DMS53 treated with DMSO at 0.1 percent for 48 hours (cell line): ENCODE results near the gene NRXN2.

Experiments used
- DNase-seq: peaks from one replicate; lab custom pipeline; 2025; ENCODE audit not compliant: unreplicated experiment; lab: John Stamatoyannopoulos, UW

The NRXN2 gene

DNA sequence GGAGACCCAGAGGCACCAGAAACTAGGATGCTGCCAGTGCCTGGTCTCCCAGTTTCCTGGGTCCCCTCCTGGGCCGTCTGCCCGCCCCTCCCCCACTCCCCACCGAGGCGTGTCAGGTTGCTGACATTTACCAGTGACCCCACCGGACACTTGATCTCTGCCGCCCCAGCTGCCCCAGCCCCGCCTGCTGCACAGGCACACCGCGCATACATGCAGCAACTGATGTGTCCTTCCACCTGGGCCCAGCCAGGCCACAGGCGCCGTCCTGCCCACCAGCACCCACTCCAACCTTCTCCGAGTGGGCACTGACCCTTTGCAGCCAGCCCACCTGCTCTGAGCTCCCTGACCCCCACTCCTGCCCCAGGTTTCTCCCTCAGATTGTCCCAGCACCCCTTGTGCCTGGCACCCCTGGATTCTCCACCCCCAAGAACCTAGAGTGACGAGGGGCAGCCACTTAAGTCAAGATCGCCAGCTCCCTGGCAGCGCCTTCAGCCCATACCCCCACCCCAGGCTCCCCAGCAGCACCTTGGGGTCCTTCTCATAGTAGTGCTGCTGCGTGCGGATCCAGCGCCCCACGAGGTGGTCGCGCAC lies 36.2 kb upstream of the NRXN2 start:
- DNase-seq, result no peak

GRCh38 chr11:64758330-64759079 lies 35.5 kb upstream of the NRXN2 start:
- no peak for DNase-seq

DNA sequence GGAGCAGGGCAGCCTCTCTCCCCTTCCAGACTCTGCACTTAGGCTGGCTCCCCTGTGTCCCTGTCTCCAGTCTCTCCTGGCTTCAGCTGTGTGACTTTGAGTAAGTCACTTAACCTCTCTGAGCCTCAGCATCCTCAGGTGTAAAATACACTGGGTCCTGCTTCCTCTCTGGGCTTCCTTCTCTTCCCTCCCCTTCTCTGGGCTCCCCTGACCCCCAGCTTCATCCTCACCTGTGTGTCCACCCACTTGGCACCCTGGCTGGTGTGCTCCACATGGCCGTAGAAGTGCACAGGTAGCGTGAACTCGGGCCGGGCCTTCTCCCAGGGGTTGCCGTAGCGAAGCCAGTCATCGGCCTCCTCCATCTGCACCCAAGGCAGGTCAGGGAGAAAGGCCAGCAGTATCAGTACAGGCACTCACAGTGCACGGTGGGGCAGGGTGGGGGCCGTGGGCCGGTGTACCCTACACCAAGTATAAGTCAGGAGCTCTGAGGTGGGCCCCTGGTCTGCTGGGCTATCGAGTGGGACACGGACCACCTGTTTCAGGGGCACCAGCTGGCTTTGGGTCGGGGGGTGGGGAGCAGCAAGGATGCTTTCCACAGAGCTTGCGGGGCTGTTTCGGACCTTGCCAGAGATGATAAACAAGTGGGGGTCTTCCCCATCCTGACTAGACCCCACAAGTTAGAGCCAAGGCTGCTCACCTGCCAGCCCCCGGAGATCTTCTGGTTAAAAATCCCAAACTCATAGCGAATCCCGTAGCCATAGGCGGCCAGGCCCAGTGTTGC lies 34.7 kb upstream of the NRXN2 start:
- no peak for DNase-seq

- no peak for DNase-seq
Observed at GRCh38 chr11:64755681-64756361, 32.8 kb upstream of the NRXN2 start.

DNA sequence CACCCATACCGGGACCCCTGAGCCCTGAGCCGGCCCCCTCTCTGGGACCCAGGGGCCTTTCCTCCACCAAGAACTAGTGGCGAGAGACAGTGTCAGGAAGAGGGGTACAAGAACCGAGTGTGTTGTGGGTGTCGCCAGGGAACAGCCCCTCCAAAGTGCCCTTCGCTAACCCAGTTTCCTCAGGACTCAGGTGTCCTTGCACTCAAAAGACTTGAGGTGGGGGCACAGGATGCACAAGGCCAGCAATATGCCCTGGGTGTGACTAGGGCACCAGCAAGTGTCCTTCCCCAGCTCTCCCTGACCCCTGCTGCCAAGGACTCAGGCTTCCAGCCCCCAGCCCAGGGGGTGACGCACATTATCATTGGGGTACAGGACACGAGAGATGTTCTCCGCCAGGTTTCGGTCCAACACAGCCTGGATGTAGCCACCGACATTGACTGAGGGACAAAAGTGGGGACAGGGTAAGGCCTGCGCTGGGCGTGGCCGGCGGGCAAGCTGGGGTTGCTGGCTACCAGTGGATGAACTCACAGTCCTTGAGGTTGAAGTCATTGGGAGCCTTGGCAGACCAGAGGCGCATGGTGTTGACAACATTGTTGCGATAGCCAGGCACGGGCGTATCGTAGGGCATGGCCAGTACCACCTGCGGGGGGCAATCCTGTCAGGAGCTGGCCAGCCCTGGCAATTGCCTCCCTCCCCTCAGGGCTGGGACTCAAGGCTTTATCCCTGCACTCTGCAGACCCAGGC lies 32.1 kb upstream of the NRXN2 start:
- no peak for DNase-seq

DNA sequence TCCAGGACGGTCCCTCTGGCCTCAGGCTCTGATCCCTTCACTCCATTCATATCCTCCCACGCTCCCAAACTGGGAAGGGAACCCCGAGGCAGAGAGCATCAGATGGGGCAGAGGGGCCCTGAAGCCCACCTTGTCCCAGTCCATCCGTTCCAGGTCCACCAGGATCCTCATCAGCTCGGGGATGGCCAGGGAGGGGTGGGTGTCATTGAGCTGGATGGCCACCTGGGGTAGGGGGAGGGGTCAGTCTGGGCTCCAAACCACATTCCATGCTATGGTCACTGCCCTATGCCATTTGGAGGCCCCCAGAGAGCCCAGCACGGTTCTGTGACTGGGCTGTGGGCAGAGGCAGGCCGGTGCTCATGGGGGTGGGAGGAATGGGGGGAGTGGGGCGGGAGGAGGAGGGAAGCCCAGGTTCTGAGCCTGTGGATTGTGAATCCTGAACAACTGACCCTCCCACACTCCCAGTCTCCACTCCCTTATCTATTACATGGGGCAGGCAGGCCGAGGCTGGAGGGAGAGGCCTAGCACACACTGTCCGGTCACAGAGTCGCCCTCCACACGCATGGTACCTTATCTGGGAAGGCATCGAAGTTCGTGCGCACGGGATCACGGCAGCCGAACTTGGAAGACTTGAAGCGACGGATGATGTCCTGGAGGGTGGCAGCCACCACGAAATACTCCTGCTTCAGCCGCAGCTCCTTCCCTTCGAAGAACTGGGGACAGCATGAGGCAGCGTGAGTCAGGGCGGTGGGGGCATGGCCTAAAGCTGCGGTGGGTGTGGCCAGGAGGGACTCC lies 31.3 kb upstream of the NRXN2 start:
- no peak for DNase-seq

- no peak for DNase-seq
Observed at GRCh38 chr11:64753380-64754123, 30.6 kb upstream of the NRXN2 start.

GRCh38 chr11:64753019-64753379 lies 30.0 kb upstream of the NRXN2 start:
- no peak for DNase-seq

- DNase-seq, result no peak
Observed at GRCh38 chr11:64752175-64752970, 29.4 kb upstream of the NRXN2 start.

GRCh38 chr11:64751580-64751979 lies 28.6 kb upstream of the NRXN2 start:
- no peak for DNase-seq

DNA sequence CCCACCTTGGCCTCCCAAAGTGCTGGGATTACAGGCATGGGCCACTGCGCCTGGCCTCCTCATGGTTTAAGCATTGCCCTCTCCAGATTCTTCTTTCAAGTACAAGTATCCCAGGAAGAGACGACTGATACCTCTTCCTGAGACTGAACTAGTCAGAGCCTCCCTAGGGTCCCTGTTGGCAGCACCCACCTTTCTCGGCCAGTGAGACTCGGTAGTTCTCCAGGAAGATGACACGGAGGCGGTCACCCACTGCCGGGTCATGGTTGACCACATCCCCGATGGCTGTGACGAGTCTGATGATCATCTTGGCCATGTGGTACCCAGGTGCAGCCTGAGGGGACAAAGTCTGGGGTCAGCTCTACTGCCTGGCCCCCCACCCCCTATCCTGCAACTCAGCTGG lies 28.1 kb upstream of the NRXN2 start:
- no peak for DNase-seq

DNA sequence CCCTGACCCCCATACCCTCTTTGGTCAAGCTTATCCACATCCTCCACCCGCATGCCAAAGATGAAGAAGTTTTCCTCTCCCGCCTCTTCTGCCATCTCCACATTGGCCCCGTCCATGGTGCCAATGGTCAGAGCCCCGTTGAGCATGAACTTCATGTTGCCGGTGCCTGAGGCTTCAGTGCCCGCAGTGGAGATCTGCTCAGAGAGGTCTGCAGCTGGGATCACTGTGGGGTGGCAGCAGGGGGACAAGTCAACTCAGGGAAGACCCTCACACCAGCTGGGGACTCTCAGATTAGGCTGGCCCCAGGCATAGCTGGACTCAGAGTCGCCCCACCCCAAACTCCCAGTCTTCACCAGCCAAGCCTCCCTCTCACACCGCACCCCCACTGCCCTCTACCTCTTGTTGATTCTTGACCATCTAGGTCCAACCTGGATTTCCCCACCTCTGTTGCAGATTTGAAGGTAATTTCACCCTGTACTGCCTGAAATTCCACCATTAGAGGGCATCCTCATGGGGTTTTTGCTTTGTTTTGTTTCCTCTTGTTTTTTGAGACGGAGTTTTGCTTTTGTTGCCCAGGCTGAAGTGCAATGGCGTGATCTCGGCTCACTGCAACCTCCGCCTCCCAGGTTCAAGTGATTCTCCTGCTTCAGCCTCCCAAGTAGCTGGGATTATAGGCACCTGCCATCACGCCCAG lies 27.5 kb upstream of the NRXN2 start:
- DNase-seq, result no peak

GRCh38 chr11:64747961-64748665 lies 25.1 kb upstream of the NRXN2 start:
- DNase-seq, result no peak

- DNase-seq, result no peak
Observed at GRCh38 chr11:64746486-64746885, 23.5 kb upstream of the NRXN2 start.

- no peak for DNase-seq
Observed at GRCh38 chr11:64745521-64746328, 22.7 kb upstream of the NRXN2 start.

DNA sequence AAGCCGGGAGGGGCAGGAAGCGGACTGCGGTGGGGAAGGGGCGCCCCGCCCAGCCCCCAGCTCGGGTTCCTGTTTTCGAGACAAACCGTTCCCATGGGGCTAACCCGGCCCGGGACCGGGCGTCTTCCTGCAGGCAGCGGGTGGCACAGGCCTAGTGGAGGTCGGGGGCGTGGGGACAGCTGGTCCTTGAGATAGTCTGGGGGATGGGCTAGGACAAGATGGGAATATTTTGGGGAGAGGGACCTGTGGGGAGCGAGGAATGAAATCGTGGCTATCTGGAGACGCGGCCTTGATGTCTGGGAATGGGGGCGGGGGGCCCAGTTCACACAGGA lies 22.2 kb upstream of the NRXN2 start:
- DNase-seq, result no peak
